ENCODE data around the gene HRH1.
A peak's percentile ranks its signal among the peaks of the same experiment; 100 is the strongest.

The HRH1 gene

GRCh38 chr3:11302444-11302843 is 148.2 kb downstream of the HRH1 start:
- CTCF ChIA-PET = interaction anchor here (0.6 to 2.2 kb wide), 4 partner anchors 18 to 1027 kb away, joined by 3 to 7 read pairs (median 3); no protein-coding TSS in a partner anchor
- Histone ChIP-seq H3K27ac (ENCODE audit: extremely low read depth, low read depth, low read length) (no peak overlapping the region), H3K36me3 (ENCODE audit: control insufficient read depth in 2 of 2, insufficient read depth in 1 of 2, low read length in 2 of 2) (peaks cover 14 to 77% of the 10 kb centered on the region in 2 experiments; a peak in 2 of 3 replicates), H3K4me3 (ENCODE audit: low read depth, low read length) (no peak overlapping the region), H3K9me3 (ENCODE audit: control insufficient read depth, insufficient read depth, low read depth, low read length) (no peaks in the 10 kb centered on the region), H3K4me1 (ENCODE audit: control insufficient read depth, insufficient read depth, low read length) (no peaks in the 10 kb centered on the region)
- no peak for TF ChIP-seq ZNF785 (tag by site-specific recombination; IDR thresholded peaks at IDR 0.05)
- no peak for TF ChIP-seq ZIC2 (tag by site-specific recombination; IDR thresholded peaks at IDR 0.05)
- TF ChIP-seq ZFP41 (tag by site-specific recombination; IDR thresholded peaks at IDR 0.05; ENCODE audit: borderline replicate concordance) = no peak
- TF ChIP-seq ZBTB21 (tag by site-specific recombination; IDR thresholded peaks at IDR 0.05) = no peak
- POLR2A ChIA-PET = no interaction called here

- Histone ChIP-seq H3K27ac (ENCODE audit: extremely low read depth, low read depth, low read length) (no peak overlapping the region), H3K9me3 (ENCODE audit: control insufficient read depth, insufficient read depth, low read depth, low read length) (no peaks in the 10 kb centered on the region), H3K4me3 (ENCODE audit: low read depth, low read length) (no peak overlapping the region), H3K36me3 (ENCODE audit: control insufficient read depth in 2 of 2, insufficient read depth in 1 of 2, low read length in 2 of 2) (peaks cover 19 to 80% of the 10 kb centered on the region in 2 experiments), H3K4me1 (ENCODE audit: control insufficient read depth, insufficient read depth, low read length) (no peaks in the 10 kb centered on the region)
- TF ChIP-seq ZSCAN16 (tag by site-specific recombination; IDR thresholded peaks at IDR 0.05) = no peak
- TF ChIP-seq GLIS1 (tag by site-specific recombination; IDR thresholded peaks at IDR 0.05) = no peak
- TF ChIP-seq ZNF501 (tag by site-specific recombination; IDR thresholded peaks at IDR 0.05) = no peak
- no peak for TF ChIP-seq SCRT2 (tag by site-specific recombination; IDR thresholded peaks at IDR 0.05)
- TF ChIP-seq ZBTB7A (tag by site-specific recombination; IDR thresholded peaks at IDR 0.05; ENCODE audit: low read depth) = no peak
- TF ChIP-seq BCL6B (tag by site-specific recombination; IDR thresholded peaks at IDR 0.05) = no peak
- ChIA-PET CTCF (no interaction called here), POLR2A (no interaction called here)
These were observed 149.9 kb downstream of the HRH1 start for GRCh38 chr3:11304175-11304574.

- ChIA-PET CTCF (interaction anchor here (1.3 kb wide), 1 partner anchor 70 kb away, joined by 3 read pairs; no protein-coding TSS in a partner anchor), POLR2A (interaction anchor here (1.6 kb wide), 1 partner anchor 33 kb away, joined by 4 read pairs; the partner anchor contains the start of gene ATG7)
- Histone ChIP-seq H3K9me3 (ENCODE audit: control insufficient read depth, insufficient read depth, low read depth, low read length) (no peaks in the 10 kb centered on the region), H3K4me3 (ENCODE audit: low read depth, low read length) (no peak overlapping the region), H3K4me1 (ENCODE audit: control insufficient read depth, insufficient read depth, low read length) (no peaks in the 10 kb centered on the region), H3K27ac (ENCODE audit: extremely low read depth, low read depth, low read length) (no peak overlapping the region), H3K36me3 (ENCODE audit: control insufficient read depth in 2 of 2, insufficient read depth in 1 of 2, low read length in 2 of 2) (peaks cover 21 to 75% of the 10 kb centered on the region in 2 experiments)
- no peak for TF ChIP-seq KLF16 (tag by site-specific recombination; IDR thresholded peaks at IDR 0.05)
- peak; percentile 19; the same call in 1 of the 2 replicates for TF ChIP-seq GLIS1 (tag by site-specific recombination; IDR thresholded peaks at IDR 0.05)
- TF ChIP-seq ZNF223 (tag by site-specific recombination; IDR thresholded peaks at IDR 0.05) = no peak
- no peak for TF ChIP-seq YY1 (tag by site-specific recombination; IDR thresholded peaks at IDR 0.05)
- no peak for TF ChIP-seq ZNF843 (tag by site-specific recombination; IDR thresholded peaks at IDR 0.05)
These were observed 151.2 kb downstream of the HRH1 start for GRCh38 chr3:11305509-11305908.

GRCh38 chr3:11306817-11307589 is 152.7 kb downstream of the HRH1 start:
- CTCF ChIA-PET = interaction anchor here (0.5 to 1.3 kb wide), 3 partner anchors 71 to 1404 kb away, joined by 3 to 5 read pairs (median 3); no protein-coding TSS in a partner anchor
- POLR2A ChIA-PET = interaction anchor here (1.6 kb wide), 1 partner anchor 35 kb away, joined by 4 read pairs; the partner anchor contains the start of gene ATG7
- no peaks in the 10 kb centered on the region for H3K4me1 ChIP-seq (ENCODE audit: control insufficient read depth, insufficient read depth, low read length)
- H3K9me3 ChIP-seq (ENCODE audit: control insufficient read depth, insufficient read depth, low read depth, low read length) = no peaks in the 10 kb centered on the region
- H3K27ac ChIP-seq (ENCODE audit: extremely low read depth, low read depth, low read length) = no peak overlapping the region
- H3K4me3 ChIP-seq (ENCODE audit: low read depth, low read length) = no peak overlapping the region
- TF ChIP-seq ZFP69B (tag by site-specific recombination; IDR thresholded peaks at IDR 0.05) (no peak), FEZF1 (tag by site-specific recombination; IDR thresholded peaks at IDR 0.05) (peak; percentile 11; the same call in 1 of the 2 replicates)
- H3K36me3 ChIP-seq (ENCODE audit: control insufficient read depth in 2 of 2, insufficient read depth in 1 of 2, low read length in 2 of 2) = peaks cover 29 to 69% of the 10 kb centered on the region in 2 experiments

All from HEK293 (cell line).